Activated CD4-positive, alpha-beta T cell treated with anti-CD3 and anti-CD28 coated beads, Interleukin-2, amount 10 ng/mL, durations not matched to agents 24 days and 14 days (primary cell): ENCODE results near the gene PRRT2. TPM values are rescaled to one million over a fixed set of nuclear protein-coding genes. Genes with fewer than 3 reads are reported as not detected.
"Not testable (repeated sequence)": the region's sequence is repeated elsewhere in the genome, so short reads cannot be mapped to it uniquely, and the experiment has no call there.

Experiments
- DNase-seq: peaks from one replicate; pipeline ENCODE4 v3.0.0; 2022
- H3K27ac Mint-ChIP-seq: one replicate; pipeline ENCODE4 v1.8.0; 2022; ENCODE audit warnings: mild to moderate bottlenecking, mixed read lengths
- H3K27me3 Mint-ChIP-seq: one replicate; pipeline ENCODE4 v1.8.0; 2022; ENCODE audit warnings: mixed read lengths
- H3K36me3 Mint-ChIP-seq: one replicate; pipeline ENCODE4 v1.8.0; 2022; ENCODE audit warnings: low read depth, mild to moderate bottlenecking, mixed read lengths
- H3K4me1 Mint-ChIP-seq: one replicate; pipeline ENCODE4 v1.8.0; 2021; ENCODE audit warnings: mixed read lengths
- H3K4me3 Mint-ChIP-seq: one replicate; pipeline ENCODE4 v1.8.0; 2022; ENCODE audit warnings: mild to moderate bottlenecking, moderate library complexity, mixed read lengths
- H3K9me3 Mint-ChIP-seq: one replicate; pipeline ENCODE4 v1.8.0; 2021; ENCODE audit warnings: mixed read lengths
- intact Hi-C: fragments of 100-400 bp; cut with micrococcal nuclease; formaldehyde crosslinking; loops from one replicate; pipeline ENCODE4 v1.15.1; 2023
- total RNA-seq: library from RNA; stranded (reverse); gene quantifications from 2 replicates; pipeline ENCODE4 v1.2.3, GENCODE V29; 2022

Gene PRRT2
- 1.6 and 1.7 TPM in 2 replicates for total RNA-seq

DNA sequence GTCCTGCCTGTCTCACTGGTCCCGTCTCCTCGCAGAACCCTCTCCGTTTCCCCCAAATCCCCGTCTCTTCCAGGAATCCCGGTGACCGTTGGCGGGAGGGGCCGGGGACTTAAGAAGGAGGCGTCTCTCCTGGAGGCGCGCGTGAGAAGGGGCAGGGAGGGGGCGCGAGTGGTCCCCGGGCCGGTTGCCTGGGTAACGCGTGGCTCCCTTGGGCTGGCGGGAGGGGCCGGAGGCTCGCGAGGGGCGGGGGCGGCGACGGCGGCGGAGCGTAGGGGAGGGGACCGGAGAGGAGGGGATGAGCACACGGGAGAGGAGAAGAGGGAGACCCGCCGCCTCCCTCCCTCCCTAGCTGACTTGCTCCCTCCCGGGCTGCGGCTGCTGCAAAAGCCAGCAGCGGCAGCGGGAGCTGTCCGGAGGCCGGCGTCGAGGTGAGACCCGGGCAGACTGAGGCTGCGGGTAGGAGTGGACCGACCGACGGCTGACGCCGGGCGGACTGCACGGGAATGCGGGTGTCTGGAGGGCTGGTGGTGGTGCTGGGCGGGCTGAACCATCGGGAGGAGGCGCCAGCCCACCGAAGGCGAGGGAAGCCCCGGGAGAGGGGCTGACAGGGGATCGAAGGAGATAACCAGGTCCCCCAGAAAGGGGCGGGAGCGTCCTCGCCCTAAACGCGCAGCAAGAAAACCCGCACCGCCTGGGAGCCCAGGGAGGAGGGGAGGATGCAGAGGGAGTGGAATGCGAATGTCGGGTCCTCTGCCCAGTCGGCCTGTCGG, at the start of gene PRRT2:
Gene PRRT2, plus strand, starts transcription at position 298 of the 770 bp plus-strand sequence. CDS start 862 bp downstream, outside the sequence.
- intact Hi-C loops = loop anchor here (1.0 to 10.0 kb wide), 3 partner anchors 8 to 243 kb away; partner anchors contain the start of gene MVP
- DNase-seq = peak; percentile 87
- Mint-ChIP-seq H3K36me3 (peaks cover 39% of the 10 kb centered on the region), H3K4me3 (peak within 1 kb of the TSS; percentile 89), H3K9me3 (no peaks in the 10 kb centered on the region), H3K27ac (peak within 1 kb of the TSS; percentile 86), H3K4me1 (peaks cover 67% of the 10 kb centered on the region), H3K27me3 (peaks cover 6% of the 10 kb centered on the region)

DNA sequence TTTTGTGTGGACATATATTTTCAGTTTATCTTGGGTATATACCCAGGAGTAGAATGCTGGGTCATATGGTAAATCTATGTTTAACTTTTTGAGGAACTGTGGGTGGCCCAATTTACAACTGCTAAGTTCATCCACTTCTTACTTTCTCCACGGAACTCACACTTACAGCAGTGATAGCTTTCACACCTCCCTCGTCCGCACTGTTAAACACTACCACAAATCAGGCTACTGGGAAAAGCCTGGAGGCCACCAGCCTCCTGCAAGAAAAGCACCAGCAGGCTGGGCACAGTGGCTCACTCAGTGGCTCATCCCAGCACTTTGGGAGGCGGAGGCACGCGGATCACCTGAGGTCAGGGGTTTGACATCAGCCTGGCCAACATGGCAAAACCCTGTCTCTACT, 48.7 kb upstream of the PRRT2 start:
- no peak for DNase-seq
- H3K27me3 Mint-ChIP-seq = peaks cover 6% of the 10 kb centered on the region
- H3K4me3 Mint-ChIP-seq = no peak overlapping the region
- no peaks in the 10 kb centered on the region for H3K36me3 Mint-ChIP-seq
- H3K4me1 Mint-ChIP-seq = peaks cover 5% of the 10 kb centered on the region
- no peak overlapping the region for H3K27ac Mint-ChIP-seq
- no peaks in the 10 kb centered on the region for H3K9me3 Mint-ChIP-seq
- intact Hi-C loops = no loop called here

DNA sequence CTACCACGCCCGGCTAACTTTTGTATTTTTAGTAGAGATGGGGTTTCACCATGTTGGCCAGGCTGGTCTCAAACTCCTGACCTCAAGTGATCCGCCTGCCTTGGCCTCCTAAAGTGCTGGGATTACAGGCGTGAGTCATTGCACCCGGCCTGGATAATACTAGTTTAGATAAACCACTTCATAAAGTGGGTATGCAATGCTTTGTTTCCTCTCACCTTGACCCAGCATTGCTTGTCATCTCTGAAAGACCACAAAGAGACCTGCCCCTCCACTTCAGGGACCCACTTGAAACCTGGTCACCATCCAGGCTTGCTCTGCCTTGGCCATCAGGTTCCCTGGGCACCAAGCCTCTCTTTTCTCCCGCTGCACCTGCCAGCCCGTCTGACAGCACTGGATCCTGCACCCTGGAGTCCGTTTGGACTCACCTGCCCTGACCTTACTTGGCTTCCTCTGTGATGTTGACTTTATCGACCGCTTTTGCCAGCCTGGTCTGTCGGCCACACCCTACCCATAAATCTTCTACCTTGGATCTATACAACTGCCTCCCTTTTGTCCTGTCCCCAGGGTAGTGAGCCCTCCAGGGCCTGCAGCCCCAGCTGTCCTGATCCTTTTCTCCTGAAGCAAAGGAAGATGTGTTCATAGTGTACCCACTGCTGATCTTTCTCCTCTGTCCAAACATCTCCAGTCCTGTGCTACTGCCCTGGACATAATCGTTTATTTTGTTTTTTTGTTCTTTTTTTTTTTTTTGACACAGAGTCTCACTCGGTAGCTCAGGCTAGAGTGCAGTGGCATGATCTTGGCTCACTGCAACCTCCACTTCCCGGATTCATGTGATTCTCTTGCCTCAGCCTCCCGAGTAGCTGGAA, 46.6 kb upstream of the PRRT2 start:
- intact Hi-C loops = no loop called here
- no peak overlapping the region for H3K27ac Mint-ChIP-seq
- no peaks in the 10 kb centered on the region for H3K36me3 Mint-ChIP-seq
- peaks cover 5% of the 10 kb centered on the region for H3K4me1 Mint-ChIP-seq
- DNase-seq = no peak
- H3K27me3 Mint-ChIP-seq = peaks cover 6% of the 10 kb centered on the region
- H3K9me3 Mint-ChIP-seq = no peaks in the 10 kb centered on the region
- H3K4me3 Mint-ChIP-seq = no peak overlapping the region

- DNase-seq = no peak
- H3K27ac Mint-ChIP-seq = no peak overlapping the region
- intact Hi-C loops = no loop called here
Observed at GRCh38 chr16:29766571-29766970, 45.4 kb upstream of the PRRT2 start.

DNA sequence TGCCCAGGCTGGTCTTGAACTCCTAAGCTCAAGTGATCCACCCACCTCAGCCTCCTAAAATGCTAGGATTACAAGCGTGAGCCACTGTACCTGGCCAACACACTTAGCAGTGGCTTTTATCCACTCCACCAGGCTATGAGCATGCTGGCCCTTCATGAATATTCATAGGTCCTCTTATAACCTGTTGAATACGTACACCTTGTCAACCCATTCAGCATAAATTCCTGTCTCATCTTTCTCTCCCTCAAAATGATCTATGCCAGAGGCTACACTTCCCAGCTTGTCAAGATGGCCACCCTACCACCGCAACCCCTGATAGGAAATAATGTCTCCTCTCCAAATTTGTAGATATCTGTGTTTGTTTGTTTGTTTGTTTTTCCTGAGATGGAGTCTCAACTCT, 44.9 kb upstream of the PRRT2 start:
- Mint-ChIP-seq H3K27ac (no peak overlapping the region), H3K36me3 (no peaks in the 10 kb centered on the region), H3K4me3 (no peak overlapping the region), H3K9me3 (no peaks in the 10 kb centered on the region), H3K27me3 (peaks cover 6% of the 10 kb centered on the region), H3K4me1 (peaks cover 7% of the 10 kb centered on the region)
- intact Hi-C loops = no loop called here
- no peak for DNase-seq

More at GRCh38 chr16:29766571-29766970, 45.4 kb upstream of the PRRT2 start:
- peaks cover 8% of the 10 kb centered on the region for H3K4me1 Mint-ChIP-seq
- H3K9me3 Mint-ChIP-seq = no peaks in the 10 kb centered on the region
- no peaks in the 10 kb centered on the region for H3K36me3 Mint-ChIP-seq
- peaks cover 6% of the 10 kb centered on the region for H3K27me3 Mint-ChIP-seq
- H3K4me3 Mint-ChIP-seq = no peak overlapping the region

DNA sequence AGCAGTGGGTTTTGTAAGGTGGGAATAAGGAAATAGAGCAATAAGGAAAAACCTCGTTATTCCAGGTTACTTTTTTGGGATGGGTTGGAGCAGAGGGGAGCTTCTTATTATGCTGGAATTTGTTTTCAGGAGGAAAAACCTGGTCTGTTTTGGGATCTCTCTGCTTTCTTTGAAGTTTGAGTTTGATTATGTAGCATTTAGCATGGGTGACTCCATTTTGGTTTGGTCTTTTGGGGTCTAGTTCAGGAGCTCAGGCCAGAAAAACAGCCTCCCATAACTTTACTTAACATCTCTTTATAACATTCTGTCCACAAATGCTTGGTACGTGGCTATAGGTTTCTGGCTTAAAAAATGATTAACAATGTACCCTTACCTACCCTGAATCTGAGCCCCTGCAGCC, 42.5 kb upstream of the PRRT2 start:
- Mint-ChIP-seq H3K27me3 (peaks cover 4% of the 10 kb centered on the region), H3K27ac (no peak overlapping the region), H3K9me3 (no peaks in the 10 kb centered on the region), H3K36me3 (no peaks in the 10 kb centered on the region), H3K4me1 (peaks cover 8% of the 10 kb centered on the region), H3K4me3 (no peak overlapping the region)
- no peak for DNase-seq
- intact Hi-C loops = no loop called here

- intact Hi-C loops = no loop called here
- no peak overlapping the region for H3K4me3 Mint-ChIP-seq
- peaks cover 2% of the 10 kb centered on the region for H3K27me3 Mint-ChIP-seq
- H3K9me3 Mint-ChIP-seq = no peaks in the 10 kb centered on the region
- H3K27ac Mint-ChIP-seq = no peak overlapping the region
- no peaks in the 10 kb centered on the region for H3K36me3 Mint-ChIP-seq
- peaks cover 8% of the 10 kb centered on the region for H3K4me1 Mint-ChIP-seq
- no peak for DNase-seq
Observed at GRCh38 chr16:29770250-29770929, 41.6 kb upstream of the PRRT2 start.

GRCh38 chr16:29772330-29772729, 39.7 kb upstream of the PRRT2 start:
- H3K27ac Mint-ChIP-seq, H3K36me3 Mint-ChIP-seq, H3K9me3 Mint-ChIP-seq, H3K27me3 Mint-ChIP-seq, intact Hi-C loops, DNase-seq, H3K4me3 Mint-ChIP-seq, H3K4me1 Mint-ChIP-seq: not testable (repeated sequence)

DNA sequence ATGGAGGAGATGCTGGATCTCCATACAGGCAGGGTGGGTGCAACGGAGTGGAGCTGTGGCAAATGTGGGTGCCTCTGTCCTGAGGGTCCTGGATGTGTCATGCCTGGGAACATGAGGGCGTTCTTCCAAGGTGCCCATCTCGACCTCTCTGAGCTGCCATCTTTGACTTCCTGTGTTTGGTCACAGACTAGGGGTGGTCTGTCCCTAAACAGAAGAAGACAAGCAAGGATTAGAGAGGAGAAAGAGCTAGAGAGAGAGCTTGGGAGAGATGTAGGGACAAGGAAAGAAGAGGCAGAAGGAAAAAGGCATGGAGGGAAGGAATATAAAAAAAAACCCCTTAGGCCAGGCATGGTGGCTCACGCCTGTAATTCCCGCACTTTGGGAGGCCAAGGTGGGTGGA, 37.3 kb upstream of the PRRT2 start:
- intact Hi-C loops = no loop called here

DNA sequence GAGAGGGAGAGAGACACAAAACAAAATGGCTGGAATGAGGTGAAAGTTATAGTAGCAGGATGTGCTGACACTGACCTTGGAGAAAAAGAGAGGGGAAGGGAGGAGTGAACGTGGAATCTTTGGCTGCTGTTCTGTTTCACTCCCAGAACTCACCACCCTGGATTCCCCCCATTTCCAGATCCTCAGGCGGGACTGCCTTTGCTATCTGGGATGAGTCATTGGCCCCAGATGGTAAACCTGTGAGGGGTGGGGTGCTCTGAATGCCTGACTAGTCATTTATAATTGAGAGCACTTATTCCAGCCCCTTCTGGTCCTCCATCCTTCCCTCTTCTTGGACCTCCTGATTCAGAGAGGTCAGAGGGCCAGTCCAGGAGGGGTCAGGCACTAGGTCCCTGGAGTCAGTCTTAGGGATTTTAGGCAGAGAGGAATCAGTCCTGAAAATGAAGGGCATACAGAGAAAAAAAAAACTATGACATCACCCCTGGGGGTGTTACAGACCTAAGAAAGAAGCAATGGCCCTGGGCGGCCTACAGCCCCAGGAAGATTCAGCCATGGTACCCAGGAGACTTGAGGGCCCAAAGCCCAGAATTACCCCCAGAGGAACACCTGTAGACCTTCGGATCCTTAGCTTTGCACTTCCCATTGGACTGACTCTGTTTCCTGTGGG, 36.1 kb upstream of the PRRT2 start:
- Mint-ChIP-seq H3K36me3 (no peaks in the 10 kb centered on the region), H3K4me3 (no peak overlapping the region), H3K27ac (no peak overlapping the region), H3K27me3 (peaks cover 12% of the 10 kb centered on the region), H3K9me3 (no peaks in the 10 kb centered on the region), H3K4me1 (peaks cover 5% of the 10 kb centered on the region)
- no peak for DNase-seq
- intact Hi-C loops = no loop called here

More for the DNA sequence above, 37.3 kb upstream of the PRRT2 start:
- Mint-ChIP-seq H3K27ac (no peak overlapping the region), H3K9me3 (no peaks in the 10 kb centered on the region), H3K4me3 (no peak overlapping the region), H3K4me1 (peaks cover 8% of the 10 kb centered on the region), H3K36me3 (no peaks in the 10 kb centered on the region), H3K27me3 (peaks cover 10% of the 10 kb centered on the region)
- DNase-seq = no peak

GRCh38 chr16:29777576-29778350, 34.2 kb upstream of the PRRT2 start, which contains the start of gene ZG16:
ZG16 (plus strand) TSS chr16:29778256; CDS start chr16:29779267, 1,011 bp downstream.
- H3K4me1 Mint-ChIP-seq = peaks cover 9% of the 10 kb centered on the region
- H3K36me3 Mint-ChIP-seq = no peaks in the 10 kb centered on the region
- H3K27me3 Mint-ChIP-seq = peaks cover 17% of the 10 kb centered on the region
- no peak for DNase-seq
- no peaks in the 10 kb centered on the region for H3K9me3 Mint-ChIP-seq
- no peak within 1 kb of the TSS for H3K27ac Mint-ChIP-seq
- no peak within 1 kb of the TSS for H3K4me3 Mint-ChIP-seq
- intact Hi-C loops = no loop called here

- Mint-ChIP-seq H3K9me3 (no peaks in the 10 kb centered on the region), H3K27me3 (peaks cover 19% of the 10 kb centered on the region), H3K36me3 (no peaks in the 10 kb centered on the region), H3K27ac (no peak overlapping the region), H3K4me1 (peaks cover 13% of the 10 kb centered on the region), H3K4me3 (no peak overlapping the region)
- DNase-seq = no peak
- intact Hi-C loops = no loop called here
Observed at GRCh38 chr16:29779474-29779873, 32.5 kb upstream of the PRRT2 start.
